GM12878 (cell line): ENCODE measurements around the gene IRAK3. TPM values are rescaled to one million over a fixed set of nuclear protein-coding genes. Genes with fewer than 3 reads are reported as not detected.

Experiments used
- ATAC-seq: fragments of 200-7000 bp; cut with Tn5 transposase; 3 replicates; pipeline ENCODE4 v1.9.1; 2020; ENCODE audit warnings: mild to moderate bottlenecking, moderate library complexity
- BruUV-seq: library from RNA; stranded (reverse); fragments of 400-500 nt; replicated peaks from 2 replicates; lab custom pipeline; 2021; lab: Mats Ljungman, UMichigan
- CTCF ChIA-PET: fragments of 300-600 bp; sonication (Branson Sonifier 250); formaldehyde crosslinking; extraction: SDS; loops from one replicate; lab custom pipeline; 2021; ENCODE audit warnings: inconsistent platforms; lab: Yijun Ruan, JAX
- POLR2A ChIA-PET: fragments of 350-600 bp; formaldehyde crosslinking; extraction: SDS; loops from one replicate; lab custom pipeline; 2021; ENCODE audit warnings: inconsistent platforms; lab: Charles Lee
- RAD21 ChIA-PET: fragments of 300-600 bp; sonication (Branson Sonifier 250); formaldehyde crosslinking; loops from one replicate; lab custom pipeline; 2023; ENCODE audit warnings: antibody characterized with exemption; ENCODE audit not compliant: unreplicated experiment; lab: Charles Lee
- SMC1A ChIA-PET: fragments of 300-600 bp; sonication (Branson Sonifier 250); formaldehyde crosslinking; loops from one replicate; lab custom pipeline; 2023; ENCODE audit not compliant: unreplicated experiment, uncharacterized antibody; lab: Charles Lee
- DNase-seq: peaks from one replicate; pipeline ENCODE4 v3.0.0-alpha.2; 2011; ENCODE audit warnings: low read depth, low spot score
- FAIRE-seq: peaks from 3 replicates; lab custom pipeline; 2011; peaks lifted over from hg19 to GRCh38; lab: Jason Lieb, UNC
- H2AFZ ChIP-seq: 2 replicates; pipeline ENCODE4 v1.6.0; 2011; ENCODE audit warnings: low read depth, low read length, control low read depth; ENCODE audit not compliant: control insufficient read depth
- H3K27ac ChIP-seq: 2 replicates; pipeline ENCODE4 v1.5.1; 2011; ENCODE audit warnings: control low read depth; ENCODE audit not compliant: control insufficient read depth, insufficient read depth
- H3K27me3 ChIP-seq, 2 experiments: replicated peaks in 1 of 2; 2 replicates each; pipeline versions ENCODE4 v1.6.0 to v1.6.1; 2011; ENCODE audit warnings: low read length in 1 of 2; ENCODE audit not compliant: control insufficient read depth in 2 of 2, insufficient read depth in 2 of 2
- H3K36me3 ChIP-seq, 2 experiments: 2 replicates each; pipeline ENCODE4 v1.5.1; 2011; ENCODE audit warnings: low read length in 1 of 2; ENCODE audit not compliant: control insufficient read depth in 2 of 2, insufficient read depth in 2 of 2
- H3K4me1 ChIP-seq: 2 replicates; pipeline ENCODE4 v1.6.1; 2011; ENCODE audit warnings: mild to moderate bottlenecking, low read length, moderate library complexity, mixed read lengths; ENCODE audit not compliant: control insufficient read depth, insufficient read depth
- H3K4me2 ChIP-seq: 2 replicates; pipeline ENCODE4 v1.6.0; 2011; ENCODE audit warnings: control low read depth; ENCODE audit not compliant: control insufficient read depth, insufficient read depth
- H3K4me3 ChIP-seq: fragments of 200-600 bp; sonication (generic); 2 replicates; pipeline ENCODE4 v1.5.1; 2016
- H3K79me2 ChIP-seq: 2 replicates; pipeline ENCODE4 v1.6.0; 2011; ENCODE audit warnings: low read length; ENCODE audit not compliant: control insufficient read depth, insufficient read depth
- H3K9ac ChIP-seq: 2 replicates; pipeline ENCODE4 v1.8.0; 2011; ENCODE audit warnings: low read length, control low read depth, mixed read lengths; ENCODE audit not compliant: control insufficient read depth, insufficient read depth
- H3K9me3 ChIP-seq: replicated peaks from 3 replicates; pipeline ENCODE4 v1.5.1; 2011; ENCODE audit warnings: mild to moderate bottlenecking, low read length; ENCODE audit not compliant: control insufficient read depth, insufficient read depth
- H4K20me1 ChIP-seq: 2 replicates; pipeline ENCODE4 v1.6.0; 2011; ENCODE audit not compliant: control insufficient read depth, insufficient read depth
- BACH1 ChIP-seq: fragments of 450-650 bp; IDR thresholded peaks from 2 replicates; pipeline ENCODE4 v1.6.1; 2017; ENCODE audit warnings: mild to moderate bottlenecking, borderline replicate concordance
- CREM ChIP-seq: IDR thresholded peaks from 2 replicates; pipeline ENCODE4 v1.6.1; 2014; ENCODE audit warnings: antibody characterized with exemption, low read depth
- GATAD2B ChIP-seq: fragments of 450-650 bp; conservative IDR thresholded peaks from 2 replicates; pipeline ENCODE4 v1.6.1; 2017; ENCODE audit warnings: low read depth, mild to moderate bottlenecking, moderate library complexity
- HDAC2 ChIP-seq: fragments of 200-600 bp; sonication (generic); IDR thresholded peaks from 2 replicates; pipeline ENCODE4 v1.6.1; 2017
- IRF5 ChIP-seq: fragments of 450-650 bp; IDR thresholded peaks from 2 replicates; pipeline ENCODE4 v1.6.1; 2017; ENCODE audit warnings: borderline replicate concordance
- JUND ChIP-seq: IDR thresholded peaks from 2 replicates; pipeline ENCODE4 v1.6.1; 2012; ENCODE audit warnings: low read depth, mild to moderate bottlenecking, low read length, improper control_type of control experiment, moderate library complexity
- NBN ChIP-seq: fragments of 450-650 bp; IDR thresholded peaks from 2 replicates; pipeline ENCODE4 v1.6.1; 2016
- PBX3 ChIP-seq: IDR thresholded peaks from 2 replicates; pipeline ENCODE4 v1.6.1; 2011; ENCODE audit warnings: mild to moderate bottlenecking, low read depth, low read length, moderate library complexity; ENCODE audit not compliant: insufficient replicate concordance
- PKNOX1 ChIP-seq: fragments of 450-650 bp; IDR thresholded peaks from 2 replicates; pipeline ENCODE4 v1.6.1; 2016; ENCODE audit warnings: mild to moderate bottlenecking
- RCOR1 ChIP-seq: conservative IDR thresholded peaks from 2 replicates; pipeline ENCODE4 v1.6.1; 2012; ENCODE audit warnings: low read depth, low read length, improper control_type of control experiment
- SMARCA5 ChIP-seq: fragments of 450-650 bp; IDR thresholded peaks from 2 replicates; pipeline ENCODE4 v1.6.1; 2017; ENCODE audit warnings: mild to moderate bottlenecking
- SPI1 ChIP-seq: IDR thresholded peaks from 2 replicates; pipeline ENCODE4 v1.6.1; 2011; ENCODE audit warnings: low read depth, mild to moderate bottlenecking, low read length, moderate library complexity, borderline replicate concordance; ENCODE audit not compliant: insufficient read depth
- SUPT20H ChIP-seq: IDR thresholded peaks from 2 replicates; pipeline ENCODE4 v1.6.1; 2011; ENCODE audit warnings: low read depth, mild to moderate bottlenecking, low read length, moderate library complexity, borderline replicate concordance; ENCODE audit not compliant: control insufficient read depth
- TCF7 ChIP-seq: IDR thresholded peaks from 2 replicates; pipeline ENCODE4 v1.6.1; 2014; ENCODE audit warnings: antibody characterized with exemption, borderline replicate concordance
- USF2 ChIP-seq: IDR thresholded peaks from 2 replicates; pipeline ENCODE4 v1.6.1; 2011; ENCODE audit warnings: low read depth, low read length, improper control_type of control experiment, borderline replicate concordance
- ZBTB11 ChIP-seq: fragments of 450-650 bp; formaldehyde crosslinking; IDR thresholded peaks from 2 replicates; pipeline ENCODE4 v1.5.0; 2022; ENCODE audit warnings: mild to moderate bottlenecking, missing genetic modification characterization
- ZNF217 ChIP-seq: fragments of 450-650 bp; IDR thresholded peaks from 2 replicates; pipeline ENCODE4 v1.6.1; 2017; ENCODE audit warnings: antibody characterized with exemption, mild to moderate bottlenecking
- ZNF384 ChIP-seq: IDR thresholded peaks from 2 replicates; pipeline ENCODE4 v1.6.1; 2012; ENCODE audit warnings: low read depth, mild to moderate bottlenecking, low read length, improper control_type of control experiment, borderline replicate concordance
- ZSCAN29 ChIP-seq: fragments of 450-650 bp; IDR thresholded peaks from 2 replicates; pipeline ENCODE4 v1.6.1; 2017; ENCODE audit warnings: mild to moderate bottlenecking, moderate library complexity
- WGBS: methylation state at CpG from one replicate; pipeline ENCODE4 v1.1.6; 2016; ENCODE audit warnings: low lambda C conversion rate; ENCODE audit not compliant: insufficient replicate concordance, insufficient coverage; ENCODE audit errors: missing lambda C conversion rate; 5-methylcytosine and 5-hydroxymethylcytosine counted together
- in situ Hi-C: fragments of 300-500 bp; cut with MboI; formaldehyde crosslinking; loops from 9 replicates; pipeline ENCODE4 v1.14.3; 2018; ENCODE audit warnings: mixed read lengths
- intact Hi-C: fragments of 100-400 bp; cut with micrococcal nuclease; formaldehyde crosslinking; loops from one replicate; pipeline ENCODE4 v1.14.2; 2022; ENCODE audit not compliant: unreplicated experiment
- polyA plus RNA-seq, 11 experiments: library from polyadenylated mRNA; depleted of rRNA in 4 of 11; unstranded in 6 of 11; stranded (reverse) in 5 of 11; fragments of >200 nt; fragmentation: Nextera tagmentation in 4 of 11; fragmentation: Illumina TruSeq in 1 of 11; extraction: Ambion mirVana in 4 of 11; extraction: Trizol in 1 of 11; gene quantifications; 1 replicate in 1 of 11; 2 replicates in 10 of 11; pipeline versions ENCODE4 v1.2.1 to v1.2.3, GENCODE V29; 2011 to 2016; ENCODE audit warnings: inconsistent platforms in 2 of 11, missing spikeins in 2 of 11, low read depth in 1 of 11
- total RNA-seq, 4 experiments: library from RNA; depleted of rRNA in 3 of 4; stranded (reverse); fragments of >200 nt in 3 of 4; fragmentation: Illumina TruSeq in 1 of 4; extraction: Trizol in 1 of 4; gene quantifications; 2 replicates each; pipeline versions ENCODE4 v1.2.1 to v1.2.3, GENCODE V29; 2013 to 2021

IRAK3 gene
- total and polyA plus RNA-seq, 10 of the 15 experiments (the other 5 are each of a cell fraction or from before 2014, with no cell fraction given), result 1.4 to 14.1 (median 5.4) TPM

GRCh38 chr12:66288121-66288520, 99.1 kb downstream of the IRAK3 start:
- in situ Hi-C loops (no loop called here), intact Hi-C loops (no loop called here)
- Histone ChIP-seq H3K9ac (no peak overlapping the region), H3K79me2 (no peaks in the 10 kb centered on the region), H3K4me2 (no peak overlapping the region), H3K4me1 (no peaks in the 10 kb centered on the region), H3K36me3 (no peaks in the 10 kb centered on the region), H4K20me1 (no peaks in the 10 kb centered on the region), H3K27ac (no peak overlapping the region), H3K9me3 (no peaks in the 10 kb centered on the region; the same call in 2 of the 3 replicates), H3K4me3 (no peak overlapping the region), H3K27me3 (no peaks in the 10 kb centered on the region; a peak in 1 of 4 replicates), H2AFZ (no peak overlapping the region)
- ChIA-PET SMC1A (no interaction called here), CTCF (no interaction called here), POLR2A (no interaction called here), RAD21 (no interaction called here)
- FAIRE-seq, result no peak
- 83% methylated on average over 5 of the region's 5 CpGs for WGBS
- ATAC-seq, result no peak
- no TSS peak for BruUV-seq
- TF ChIP-seq JUND, result no peak
- TF ChIP-seq USF2, result no peak
- no peak for TF ChIP-seq SPI1
- no peak for TF ChIP-seq BACH1
- no peak for TF ChIP-seq TCF7
- TF ChIP-seq ZSCAN29, result no peak
- no peak for TF ChIP-seq PKNOX1
- TF ChIP-seq IRF5, result no peak
- no peak for TF ChIP-seq SUPT20H
- TF ChIP-seq PBX3, result no peak
- TF ChIP-seq CREM, result no peak
- TF ChIP-seq NBN, result no peak
- TF ChIP-seq ZBTB11 (CRISPR knock-in tag), result no peak
- no peak for TF ChIP-seq RCOR1
- no peak for TF ChIP-seq GATAD2B
- no peak for TF ChIP-seq ZNF217
- no peak for TF ChIP-seq SMARCA5
- no peak for TF ChIP-seq ZNF384
- TF ChIP-seq HDAC2, result no peak
- no peak for DNase-seq
